C4-2B (cell line): ENCODE measurements around the gene VTI1A.

Experiments
- CTCF ChIP-seq: fragments of 450-650 bp; conservative IDR thresholded peaks from 2 replicates; pipeline ENCODE4 v1.5.1; 2017; ENCODE audit warnings: mild to moderate bottlenecking
- ZFX ChIP-seq: fragments of 450-650 bp; IDR thresholded peaks from 2 replicates; pipeline ENCODE4 v1.6.1; 2017

DNA sequence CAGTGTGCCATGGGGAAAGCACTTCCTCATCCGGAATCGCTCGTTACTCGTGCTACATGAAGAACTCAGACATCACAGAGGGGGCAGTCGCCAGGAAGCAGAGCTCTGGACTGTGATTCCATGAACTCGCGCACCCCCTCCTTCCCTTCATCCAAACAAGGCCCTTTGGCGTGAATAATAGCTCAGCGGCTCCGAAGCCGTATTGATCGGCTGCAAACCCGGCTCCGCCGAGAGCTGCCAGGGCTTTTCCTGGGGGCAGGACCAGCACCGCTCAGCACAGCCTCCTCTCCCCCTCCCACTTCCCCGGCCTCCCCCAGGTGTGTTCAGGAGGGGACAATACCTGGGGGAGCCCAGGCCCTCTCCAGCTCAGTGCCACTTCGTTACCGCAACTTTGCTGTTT lies 374.0 kb downstream of the VTI1A start:
- TF ChIP-seq CTCF (no peak), ZFX (no peak)
